Lower lobe of right lung (tissue), 2 donors: ENCODE data around the gene TERF2IP. TPM values are rescaled to one million over a fixed set of nuclear protein-coding genes. Genes with fewer than 3 reads are reported as not detected.

Experiments
- ATAC-seq, 2 donors: fragments of 200-7000 bp; cut with Tn5 transposase; one replicate each; pipeline ENCODE4 v1.9.1; 2020 to 2022; ENCODE audit warnings: mild to moderate bottlenecking in 2 of 2, moderate library complexity in 2 of 2
- DNase-seq: peaks from one replicate; pipeline ENCODE4 v3.0.0-alpha.2; 2020
- H3K27ac ChIP-seq: fragments of 200-600 bp; one replicate; pipeline ENCODE4 v1.8.0; 2022
- H3K27me3 ChIP-seq: fragments of 200-600 bp; one replicate; pipeline ENCODE4 v1.8.0; 2022; ENCODE audit warnings: low read depth
- H3K36me3 ChIP-seq: fragments of 200-600 bp; one replicate; pipeline ENCODE4 v1.8.0; 2022; ENCODE audit warnings: mild to moderate bottlenecking
- H3K4me1 ChIP-seq: fragments of 200-600 bp; one replicate; pipeline ENCODE4 v1.8.0; 2022
- H3K4me3 ChIP-seq: fragments of 200-600 bp; one replicate; pipeline ENCODE4 v1.8.0; 2022; ENCODE audit warnings: mild to moderate bottlenecking
- H3K9me3 ChIP-seq: fragments of 200-600 bp; one replicate; pipeline ENCODE4 v1.8.0; 2022
- CTCF ChIP-seq: fragments of 200-600 bp; IDR thresholded peaks from one replicate; pipeline ENCODE4 v1.8.0; 2022; ENCODE audit warnings: antibody characterized with exemption, mild to moderate bottlenecking
- intact Hi-C: fragments of 100-400 bp; cut with DNase I; formaldehyde crosslinking; loops from one replicate; pipeline ENCODE4 v1.11.0; 2022
- total RNA-seq: library from RNA; stranded (reverse); fragmentation: NEBNext Ultra II Directional; extraction: Animal tissue kit (Norgen Biotek cat#: 25700); gene quantifications from one replicate; pipeline ENCODE4 v1.2.1, GENCODE V29; 2021
- donor health status: DM: no; HTN: yes; CAD: no; lungs with severe emphysema.

The TERF2IP gene
- total RNA-seq, 1 donor from 2014 or later = 58.3 TPM

GRCh38 chr16:75614066-75614897 is 33.3 kb upstream of the TERF2IP start:
- no peaks in the 10 kb centered on the region for H3K9me3 ChIP-seq
- DNase-seq (no peak), ATAC-seq (no peak)
- H3K36me3 ChIP-seq = peaks cover 98% of the 10 kb centered on the region
- no peaks in the 10 kb centered on the region for H3K4me1 ChIP-seq
- no peak overlapping the region for H3K27ac ChIP-seq
- TF ChIP-seq CTCF = no peak
- no peaks in the 10 kb centered on the region for H3K27me3 ChIP-seq
- intact Hi-C loops = no loop called here
- H3K4me3 ChIP-seq = no peak overlapping the region

- ATAC-seq = no peak
- no peaks in the 10 kb centered on the region for H3K27me3 ChIP-seq
- H3K4me1 ChIP-seq = peaks cover 5% of the 10 kb centered on the region
- no peak overlapping the region for H3K27ac ChIP-seq
- no peaks in the 10 kb centered on the region for H3K9me3 ChIP-seq
- intact Hi-C loops = no loop called here
- DNase-seq = no peak
- TF ChIP-seq CTCF = no peak
- no peak overlapping the region for H3K4me3 ChIP-seq
- peaks cover 98% of the 10 kb centered on the region for H3K36me3 ChIP-seq
Measured at GRCh38 chr16:75615619-75616018, 32.0 kb upstream of the TERF2IP start.

- no peak for ATAC-seq
- H3K36me3 ChIP-seq = peaks cover 89% of the 10 kb centered on the region
- DNase-seq = no peak
- no peak for TF ChIP-seq CTCF
- peaks cover 15% of the 10 kb centered on the region for H3K4me1 ChIP-seq
- intact Hi-C loops = no loop called here
- H3K9me3 ChIP-seq = no peaks in the 10 kb centered on the region
- no peaks in the 10 kb centered on the region for H3K27me3 ChIP-seq
- no peak overlapping the region for H3K4me3 ChIP-seq
- no peak overlapping the region for H3K27ac ChIP-seq
Measured at GRCh38 chr16:75616521-75617010, 31.0 kb upstream of the TERF2IP start.

GRCh38 chr16:75617121-75617520 is 30.5 kb upstream of the TERF2IP start:
- Histone ChIP-seq H3K4me3 (no peak overlapping the region), H3K9me3 (no peaks in the 10 kb centered on the region), H3K27ac (no peak overlapping the region), H3K4me1 (peaks cover 20% of the 10 kb centered on the region), H3K27me3 (no peaks in the 10 kb centered on the region), H3K36me3 (peaks cover 83% of the 10 kb centered on the region)
- DNase-seq (no peak), ATAC-seq (no peak)
- no peak for TF ChIP-seq CTCF
- intact Hi-C loops = no loop called here

- ATAC-seq = no peak
- Histone ChIP-seq H3K27ac (no peak overlapping the region), H3K9me3 (no peaks in the 10 kb centered on the region), H3K4me3 (no peak overlapping the region), H3K4me1 (peaks cover 26% of the 10 kb centered on the region), H3K36me3 (peaks cover 67% of the 10 kb centered on the region), H3K27me3 (no peaks in the 10 kb centered on the region)
- TF ChIP-seq CTCF = no peak
- intact Hi-C loops = no loop called here
- DNase-seq = no peak
Measured at GRCh38 chr16:75618780-75619179, 28.8 kb upstream of the TERF2IP start.
